Stomach smooth muscle (tissue), 2 donors: ENCODE measurements around the gene APOO.

ENCODE experiments used
- H3K27ac ChIP-seq: one replicate; pipeline ENCODE4 v1.7.0; 2013; ENCODE audit warnings: mild to moderate bottlenecking, low read length, inconsistent platforms
- H3K27me3 ChIP-seq, 2 donors: one replicate each; pipeline ENCODE4 v1.7.0; 2013; ENCODE audit warnings: low read length in 2 of 2; ENCODE audit not compliant: insufficient read depth in 2 of 2, control insufficient read depth in 1 of 2
- H3K36me3 ChIP-seq, 2 donors: one replicate each; pipeline ENCODE4 v1.7.0; 2013; ENCODE audit warnings: low read length in 2 of 2; ENCODE audit not compliant: control insufficient read depth in 2 of 2, insufficient read depth in 2 of 2
- H3K4me1 ChIP-seq: one replicate; pipeline ENCODE4 v1.7.0; 2013; ENCODE audit warnings: low read length; ENCODE audit not compliant: control insufficient read depth, insufficient read depth
- H3K4me3 ChIP-seq, 2 donors: one replicate each; pipeline ENCODE4 v1.7.0; 2013; ENCODE audit warnings: low read length in 2 of 2
- H3K9ac ChIP-seq, 2 donors: one replicate each; pipeline ENCODE4 v1.7.0; 2013; ENCODE audit warnings: low read length in 2 of 2, mild to moderate bottlenecking in 1 of 2
- H3K9me3 ChIP-seq, 2 donors: one replicate each; pipeline ENCODE4 v1.7.0; 2013; ENCODE audit warnings: low read length in 2 of 2; ENCODE audit not compliant: control insufficient read depth in 2 of 2
- donor health status: healthy.
- donor health status: Pancreatic carcinoma.

The APOO gene

GRCh38 chrX:23803931-23804381, 103.8 kb downstream of the APOO start:
- Histone ChIP-seq H3K27ac (no peak overlapping the region), H3K4me3 (no peak overlapping the region), H3K27me3 (no peaks in the 10 kb centered on the region), H3K9ac (no peak overlapping the region), H3K4me1 (no peaks in the 10 kb centered on the region), H3K36me3 (no peaks in the 10 kb centered on the region), H3K9me3 (no peaks in the 10 kb centered on the region)

DNA sequence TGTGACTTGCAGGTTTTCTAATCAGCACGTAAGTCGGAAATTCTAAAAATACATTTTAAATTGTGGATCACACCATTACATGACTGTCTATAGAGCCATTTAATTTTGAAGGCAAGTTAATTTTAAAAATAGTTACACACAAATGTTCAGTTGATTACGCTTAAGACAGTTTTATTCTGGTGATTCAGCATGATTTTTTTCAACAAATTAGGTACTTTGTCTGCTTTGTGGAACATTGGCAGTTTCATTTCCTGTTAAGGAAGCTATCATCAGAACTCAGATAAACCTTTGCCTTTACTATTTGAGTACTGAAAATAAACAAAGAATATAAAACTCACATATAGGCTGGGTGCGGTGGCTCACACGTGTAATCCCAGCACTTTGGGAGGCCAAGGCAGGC, 105.3 kb downstream of the APOO start:
- no peaks in the 10 kb centered on the region for H3K4me1 ChIP-seq
- no peak overlapping the region for H3K4me3 ChIP-seq
- no peaks in the 10 kb centered on the region for H3K36me3 ChIP-seq
- no peak overlapping the region for H3K27ac ChIP-seq
- no peaks in the 10 kb centered on the region for H3K27me3 ChIP-seq
- no peak overlapping the region for H3K9ac ChIP-seq
- H3K9me3 ChIP-seq: no peaks in the 10 kb centered on the region

DNA sequence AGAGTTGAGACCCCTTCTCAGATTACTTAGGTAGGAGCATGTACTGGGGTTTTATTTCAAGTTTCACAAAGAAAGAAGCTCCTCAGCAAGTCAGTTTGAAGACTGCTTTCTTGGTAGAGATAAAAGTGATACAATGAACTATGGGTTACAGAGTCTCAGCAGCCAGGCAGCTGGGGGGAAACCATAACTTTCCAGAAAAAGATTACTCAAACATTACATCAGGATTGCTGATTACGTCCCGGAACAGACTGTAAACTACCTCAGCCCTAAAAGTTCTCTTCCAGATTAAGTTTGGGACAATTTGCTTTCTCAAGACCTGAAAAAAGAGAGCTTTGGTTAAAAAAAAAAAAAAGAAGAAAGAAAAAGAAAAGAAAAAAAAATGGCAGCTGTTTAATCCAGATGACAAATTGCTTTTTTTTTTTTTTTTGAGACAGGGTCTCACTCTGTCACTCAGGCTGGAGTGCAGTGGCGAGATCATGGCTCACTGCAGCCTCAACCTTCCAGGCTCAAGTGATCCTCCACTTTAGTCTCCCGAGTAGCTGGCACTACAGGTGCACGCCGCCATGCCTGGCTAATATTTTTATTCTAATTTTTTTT, 108.2 kb downstream of the APOO start:
- Histone ChIP-seq H3K36me3 (no peaks in the 10 kb centered on the region), H3K27me3 (peaks cover 0 to 2% of the 10 kb centered on the region in 2 donors), H3K9me3 (no peaks in the 10 kb centered on the region), H3K27ac (no peak overlapping the region), H3K4me1 (no peaks in the 10 kb centered on the region), H3K4me3 (no peak overlapping the region), H3K9ac (no peak overlapping the region)

DNA sequence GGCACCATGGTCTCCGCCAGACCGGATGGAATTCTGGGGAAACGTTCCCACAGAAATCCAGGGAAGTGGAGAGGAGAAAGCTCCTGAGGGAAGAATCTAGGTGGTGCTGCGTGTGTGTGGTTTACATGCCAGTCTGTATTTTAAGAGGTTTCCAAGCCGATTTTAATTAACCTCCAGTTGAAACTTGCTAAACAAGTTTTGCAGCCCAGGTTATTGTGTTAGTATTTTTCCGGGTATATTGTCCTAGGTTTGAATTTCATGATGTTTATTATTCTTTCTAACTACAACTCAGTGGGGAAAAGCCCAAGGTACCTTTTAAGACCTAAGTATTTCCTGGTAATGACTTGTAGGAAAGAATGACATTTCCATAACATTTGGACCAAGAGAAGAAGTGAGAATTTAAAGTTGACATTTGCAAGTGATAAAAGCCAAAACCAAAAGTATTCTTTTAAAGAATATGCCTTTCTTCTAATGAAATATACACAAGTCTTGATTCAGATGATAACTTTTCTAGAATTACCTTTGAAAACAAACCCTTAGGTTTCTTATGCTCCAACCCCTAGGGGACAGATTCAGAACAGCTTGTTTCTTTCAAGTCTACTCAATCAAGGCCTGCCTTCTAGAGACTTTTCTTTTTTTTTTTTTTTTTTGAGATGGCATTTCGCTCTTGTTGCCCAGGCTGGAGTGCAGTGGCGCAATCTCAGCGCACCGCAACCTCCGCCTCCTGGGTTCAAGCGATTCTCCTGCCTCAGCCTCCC, 110.2 kb downstream of the APOO start:
- Histone ChIP-seq H3K27ac (no peak overlapping the region), H3K9me3 (no peaks in the 10 kb centered on the region), H3K4me3 (no peak overlapping the region)

GRCh38 chrX:23795221-23795620, 112.5 kb downstream of the APOO start:
- H3K4me1 ChIP-seq: no peaks in the 10 kb centered on the region
- no peaks in the 10 kb centered on the region for H3K9me3 ChIP-seq
- no peaks in the 10 kb centered on the region for H3K36me3 ChIP-seq
- H3K4me3 ChIP-seq: no peak overlapping the region
- H3K9ac ChIP-seq: no peak overlapping the region
- no peak overlapping the region for H3K27ac ChIP-seq
- H3K27me3 ChIP-seq: peaks cover 0 to 2% of the 10 kb centered on the region in 2 donors

More for the DNA sequence above, 110.2 kb downstream of the APOO start:
- no peaks in the 10 kb centered on the region for H3K36me3 ChIP-seq
- H3K27me3 ChIP-seq: peaks cover 0 to 2% of the 10 kb centered on the region in 2 donors
- no peak overlapping the region for H3K9ac ChIP-seq
- H3K4me1 ChIP-seq: no peaks in the 10 kb centered on the region

GRCh38 chrX:23792861-23793553, 114.7 kb downstream of the APOO start:
- Histone ChIP-seq H3K27ac (no peak overlapping the region), H3K27me3 (peaks cover 0 to 2% of the 10 kb centered on the region in 2 donors)

DNA sequence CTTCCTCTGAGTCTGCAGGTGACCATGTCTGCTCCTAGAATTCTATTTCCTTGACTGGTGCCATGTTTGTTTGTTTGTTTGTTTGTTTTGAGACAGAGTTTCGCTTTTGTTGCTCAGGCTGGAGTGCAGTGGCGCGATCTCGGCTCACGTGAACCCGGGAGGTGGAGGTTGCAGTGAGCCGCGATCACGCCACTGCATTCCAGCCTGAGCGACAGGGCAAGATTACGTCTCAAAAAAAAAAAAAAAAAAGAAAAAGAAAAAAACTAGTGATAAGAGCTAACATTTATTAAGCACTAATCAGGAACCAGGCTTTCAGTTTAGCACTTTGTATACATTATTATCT, 117.6 kb downstream of the APOO start:
- no peak overlapping the region for H3K27ac ChIP-seq
- H3K9me3 ChIP-seq: no peaks in the 10 kb centered on the region
- peaks cover 5 to 6% of the 10 kb centered on the region in 2 donors for H3K36me3 ChIP-seq
- no peaks in the 10 kb centered on the region for H3K4me1 ChIP-seq
- no peak overlapping the region for H3K9ac ChIP-seq
- H3K4me3 ChIP-seq: no peak overlapping the region
- H3K27me3 ChIP-seq: no peaks in the 10 kb centered on the region

More at GRCh38 chrX:23792861-23793553, 114.7 kb downstream of the APOO start:
- Histone ChIP-seq H3K9me3 (no peaks in the 10 kb centered on the region), H3K4me1 (no peaks in the 10 kb centered on the region), H3K4me3 (no peak overlapping the region), H3K9ac (no peak overlapping the region), H3K36me3 (no peaks in the 10 kb centered on the region)

DNA sequence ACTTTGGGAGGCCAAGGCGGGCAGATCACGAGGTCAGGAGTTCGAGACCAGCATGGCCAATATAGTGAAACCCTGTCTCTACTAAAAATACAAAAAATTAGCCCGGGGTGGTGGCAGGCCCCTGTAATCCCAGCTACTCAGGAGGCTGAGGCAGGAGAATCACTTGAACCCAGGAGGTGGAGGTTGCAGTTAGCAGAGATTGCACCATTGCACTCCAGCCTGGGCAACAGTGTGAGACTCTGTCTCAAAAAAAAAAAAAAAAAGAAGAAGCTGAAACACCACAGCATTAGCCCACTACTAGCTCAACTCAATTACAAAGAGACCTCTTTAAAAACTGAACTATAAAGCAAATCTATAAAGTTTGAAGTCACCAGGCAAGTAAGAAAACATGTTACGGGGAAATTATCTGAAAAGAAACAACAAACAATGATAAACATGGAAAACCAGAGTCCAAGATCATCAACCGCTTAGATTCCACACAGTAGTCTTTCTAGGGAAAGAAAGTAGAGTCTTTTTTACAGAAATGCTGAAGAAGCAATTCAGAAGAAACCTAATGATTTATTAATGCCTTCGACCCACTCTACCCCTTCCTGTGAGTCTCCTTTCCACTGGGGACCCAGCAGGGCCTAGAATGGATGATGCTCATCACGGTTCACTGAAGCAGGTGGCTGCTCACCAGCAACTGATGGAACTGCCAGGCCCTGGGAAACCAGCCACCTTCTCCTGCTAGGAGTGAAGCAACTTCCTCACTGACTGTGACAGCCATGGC, 118.2 kb downstream of the APOO start:
- Histone ChIP-seq H3K9ac (no peak overlapping the region), H3K27me3 (no peaks in the 10 kb centered on the region), H3K4me1 (no peaks in the 10 kb centered on the region), H3K9me3 (no peaks in the 10 kb centered on the region), H3K27ac (no peak overlapping the region), H3K36me3 (peaks cover 6 to 10% of the 10 kb centered on the region in 2 donors), H3K4me3 (no peak overlapping the region)

- Histone ChIP-seq H3K9ac (no peak overlapping the region), H3K27ac (no peak overlapping the region), H3K4me1 (no peaks in the 10 kb centered on the region), H3K4me3 (no peak overlapping the region), H3K36me3 (peaks cover 6 to 10% of the 10 kb centered on the region in 2 donors), H3K9me3 (no peaks in the 10 kb centered on the region), H3K27me3 (no peaks in the 10 kb centered on the region)
Observed at GRCh38 chrX:23788946-23789345, 118.8 kb downstream of the APOO start.

DNA sequence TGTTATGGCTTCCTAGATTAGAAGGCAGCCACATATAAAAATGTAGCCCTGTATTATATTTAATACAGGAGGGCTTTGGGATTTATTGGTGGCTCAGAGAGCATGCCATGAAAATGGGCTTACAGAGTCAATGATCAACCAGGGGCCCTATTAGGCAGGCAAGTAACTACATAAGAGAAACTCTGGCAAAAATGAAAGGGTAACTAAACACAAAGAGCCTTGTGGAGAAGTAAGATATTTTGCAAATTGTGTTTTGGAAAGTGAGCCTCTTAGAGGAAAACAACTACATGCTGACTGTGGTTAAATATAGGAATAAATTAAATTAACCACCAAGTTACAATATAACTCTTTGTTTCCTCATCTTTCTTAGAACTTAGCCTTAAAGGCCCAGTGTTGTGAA, 119.2 kb downstream of the APOO start:
- no peaks in the 10 kb centered on the region for H3K27me3 ChIP-seq
- H3K9ac ChIP-seq: no peak overlapping the region
- H3K36me3 ChIP-seq: peaks cover 6 to 10% of the 10 kb centered on the region in 2 donors
- no peaks in the 10 kb centered on the region for H3K4me1 ChIP-seq
- H3K4me3 ChIP-seq: no peak overlapping the region
- no peaks in the 10 kb centered on the region for H3K9me3 ChIP-seq
- H3K27ac ChIP-seq: no peak overlapping the region
